ENCODE results near the gene DIDO1.

The DIDO1 gene

DNA sequence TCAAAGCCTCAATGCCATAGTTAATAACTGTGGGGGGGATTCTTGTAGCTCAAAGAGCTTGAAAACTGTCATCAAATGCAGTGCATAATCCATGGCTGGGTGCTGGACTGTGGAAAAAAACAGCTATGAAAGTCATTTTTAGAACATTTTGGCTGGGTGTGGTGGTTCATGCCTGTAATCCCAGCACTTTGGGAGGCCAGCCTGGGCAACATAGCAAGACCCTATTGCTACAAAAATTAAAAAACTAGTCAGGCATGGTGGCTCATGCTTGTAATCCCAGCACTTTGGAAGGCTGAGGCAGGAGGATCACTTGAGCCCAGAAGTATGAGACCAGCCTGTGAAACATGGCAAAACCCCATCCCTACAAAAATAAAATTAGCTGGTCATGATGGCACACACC lies 76.9 kb downstream of the DIDO1 start:
- peak in 1 of 10 donors; percentile 2 for DNase-seq
- intact Hi-C loops (cut with DNase I): loop anchor here (5.0 kb wide), 1 partner anchor 42 kb away; no protein-coding TSS in a partner anchor

DNA sequence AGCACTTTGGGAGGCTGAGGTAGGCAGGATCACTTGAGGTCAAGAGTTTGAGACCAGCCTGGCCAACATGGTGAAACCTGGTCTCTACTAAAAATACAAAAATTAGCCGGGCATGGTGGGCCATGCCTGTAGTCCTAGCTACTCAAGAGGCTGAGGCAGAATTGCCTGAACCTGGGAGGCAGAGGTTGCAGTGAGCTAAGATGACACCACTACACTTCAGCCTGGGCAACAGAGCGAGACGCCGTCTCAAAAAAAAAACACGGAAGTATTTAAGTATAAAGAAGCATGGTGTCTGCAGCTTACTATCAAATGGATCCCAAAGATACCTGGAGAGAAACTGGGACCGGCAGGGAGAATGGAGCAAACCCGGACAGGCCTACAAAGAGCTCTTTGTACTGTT lies 77.4 kb downstream of the DIDO1 start:
- intact Hi-C loops (cut with DNase I): loop anchor here (5.0 kb wide), 1 partner anchor 42 kb away; no protein-coding TSS in a partner anchor
- peak in 2 of 10 donors; percentile 4 to 38 for DNase-seq

DNA sequence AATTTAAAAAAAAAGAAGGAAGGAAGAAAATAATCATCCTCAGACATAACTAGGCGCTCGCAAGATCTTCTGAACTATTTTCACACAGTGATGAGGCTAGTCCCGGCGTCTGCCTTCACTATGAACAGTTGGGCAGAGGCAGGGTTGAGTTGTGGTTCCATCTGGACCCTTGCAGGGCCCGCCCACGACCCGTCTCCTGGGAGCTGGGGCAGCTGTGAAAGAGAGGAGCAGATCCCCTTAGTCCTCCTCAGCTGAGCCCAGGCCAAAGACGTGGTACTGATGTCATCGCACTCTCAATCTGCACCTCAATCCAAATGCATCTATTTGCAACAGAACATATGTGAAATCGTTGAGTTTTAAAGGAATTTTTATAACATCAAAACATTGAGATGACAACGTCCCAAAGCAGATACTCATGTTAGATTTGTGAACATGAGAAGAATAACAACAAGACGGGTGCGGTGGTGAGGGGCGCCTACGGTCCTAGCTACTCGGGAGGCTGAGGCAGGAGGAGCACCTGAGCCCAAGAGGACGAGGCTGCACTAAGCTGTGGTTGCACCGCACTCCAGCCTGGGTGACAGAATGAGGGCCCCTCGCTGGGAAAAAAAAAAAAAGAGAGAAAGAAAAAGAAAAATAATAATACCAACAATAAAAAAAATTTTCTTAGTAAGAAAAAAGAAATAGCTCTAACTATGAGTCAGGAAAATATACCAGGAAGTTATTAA lies 80.0 kb downstream of the DIDO1 start:
- intact Hi-C loops (cut with DNase I): loop anchor here (5.0 kb wide), 1 partner anchor 39 kb away; no protein-coding TSS in a partner anchor
- peak in 8 of 10 donors; percentile 50 to 95 (median 72) for DNase-seq

DNA sequence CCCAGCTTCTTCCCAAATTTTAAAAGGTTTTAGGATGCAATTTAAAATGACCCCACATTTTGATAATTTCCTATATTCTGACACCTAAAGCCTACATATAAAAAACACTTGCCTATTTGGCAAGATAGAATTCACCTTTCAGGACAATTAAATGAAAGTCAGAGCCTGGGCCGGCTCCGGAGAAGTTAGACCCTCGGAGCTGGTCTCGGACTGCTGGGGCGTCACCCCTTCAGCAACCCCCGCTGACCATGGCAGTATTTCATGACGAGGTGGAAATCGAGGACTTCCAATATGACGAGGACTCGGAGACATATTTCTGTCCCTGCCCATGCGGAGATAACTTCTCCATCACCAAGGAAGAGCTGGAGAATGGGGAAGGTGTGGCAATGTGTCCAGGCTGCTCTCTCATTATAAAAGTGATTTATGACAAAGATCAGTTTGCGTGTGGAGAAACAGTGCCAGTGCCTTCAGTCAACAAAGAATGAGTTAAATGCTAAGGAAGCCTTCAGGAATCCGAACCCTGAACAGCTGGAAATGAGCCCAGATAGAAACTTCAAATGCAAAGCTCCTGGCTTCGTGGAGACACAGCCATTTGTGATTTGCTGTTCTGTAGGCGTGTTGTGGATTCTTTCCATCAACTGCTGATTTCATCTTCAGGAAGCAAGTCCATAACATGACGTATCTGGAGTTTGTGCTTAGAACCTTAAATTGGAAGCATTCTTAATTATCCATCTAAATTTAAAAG lies 80.7 kb downstream of the DIDO1 start:
- DNase-seq: peak in 3 of 10 donors; percentile 68 to 73 (median 68)
- intact Hi-C loops (cut with DNase I): loop anchor here (5.0 kb wide), 1 partner anchor 38 kb away; no protein-coding TSS in a partner anchor

DNA sequence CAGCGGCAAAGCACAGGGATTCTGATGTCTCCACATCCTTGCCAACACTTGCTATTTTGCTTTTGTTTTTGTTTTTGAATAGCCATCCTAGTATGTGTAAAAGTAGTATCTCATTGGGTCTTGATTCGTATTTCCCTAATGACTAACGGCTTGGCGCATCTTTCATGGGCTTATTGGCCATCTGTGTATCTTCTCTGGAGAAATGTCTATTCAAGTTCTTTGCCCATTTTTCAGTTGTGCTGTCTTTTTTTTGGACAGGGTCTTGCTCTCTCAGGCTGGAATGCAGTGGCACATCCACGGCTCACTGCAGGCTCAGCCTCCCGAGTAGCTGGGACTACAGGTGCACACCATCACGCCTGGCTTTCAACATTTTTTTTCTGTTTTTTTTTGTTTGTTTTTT lies 82.1 kb downstream of the DIDO1 start:
- DNase-seq: peak in 1 of 10 donors; percentile 18

DNA sequence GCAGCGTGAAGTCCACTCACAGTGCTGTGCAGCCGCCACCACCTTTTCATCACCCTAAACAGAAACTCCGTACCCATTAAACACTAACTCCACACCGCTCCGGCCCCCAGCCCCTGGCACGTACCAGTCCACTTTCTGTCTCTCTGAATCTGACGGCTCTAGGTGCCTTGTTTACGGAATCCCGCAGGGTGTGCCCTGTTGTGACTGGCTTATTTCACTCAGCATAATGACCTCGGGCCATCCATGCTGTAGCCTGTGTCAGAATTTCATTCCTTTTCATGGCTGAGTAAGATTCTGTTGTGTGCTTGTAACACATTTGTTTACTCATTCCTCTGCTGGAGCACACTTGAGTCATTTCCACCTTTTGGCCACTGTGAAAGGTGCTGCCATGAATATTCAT lies 82.6 kb downstream of the DIDO1 start:
- intact Hi-C loops (cut with DNase I): no loop called here
- peak in 4 of 10 donors; percentile 5 to 55 (median 28) for DNase-seq

More for the DNA sequence above, 82.1 kb downstream of the DIDO1 start:
- intact Hi-C loops (cut with DNase I): no loop called here

DNA sequence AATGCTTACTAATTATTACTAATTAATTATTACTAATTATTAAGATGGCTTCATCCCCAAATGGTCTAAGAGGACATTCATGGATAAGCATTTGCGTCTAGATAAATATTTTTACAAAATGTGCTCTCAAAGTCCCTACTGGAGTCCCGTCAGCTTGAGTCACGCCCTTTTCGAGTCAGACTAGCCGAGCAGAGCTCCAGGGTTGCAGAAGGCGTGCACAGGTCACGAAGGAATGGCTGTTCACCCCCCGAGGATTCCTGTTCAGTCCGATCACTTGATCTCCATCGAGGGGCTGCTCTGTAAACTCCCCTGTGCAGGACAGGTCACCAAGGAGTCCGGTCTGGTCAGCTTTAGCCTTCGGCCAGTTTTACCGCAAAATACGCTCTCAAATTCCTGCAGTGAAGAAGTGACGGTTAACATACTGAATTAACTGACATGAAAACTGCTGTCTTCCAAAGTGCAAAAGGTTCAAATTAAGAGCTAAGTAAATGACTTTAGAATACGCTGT lies 84.5 kb downstream of the DIDO1 start:
- DNase-seq: peak in 4 of 10 donors; percentile 7 to 56 (median 12)
- intact Hi-C loops (cut with DNase I): no loop called here

DNA sequence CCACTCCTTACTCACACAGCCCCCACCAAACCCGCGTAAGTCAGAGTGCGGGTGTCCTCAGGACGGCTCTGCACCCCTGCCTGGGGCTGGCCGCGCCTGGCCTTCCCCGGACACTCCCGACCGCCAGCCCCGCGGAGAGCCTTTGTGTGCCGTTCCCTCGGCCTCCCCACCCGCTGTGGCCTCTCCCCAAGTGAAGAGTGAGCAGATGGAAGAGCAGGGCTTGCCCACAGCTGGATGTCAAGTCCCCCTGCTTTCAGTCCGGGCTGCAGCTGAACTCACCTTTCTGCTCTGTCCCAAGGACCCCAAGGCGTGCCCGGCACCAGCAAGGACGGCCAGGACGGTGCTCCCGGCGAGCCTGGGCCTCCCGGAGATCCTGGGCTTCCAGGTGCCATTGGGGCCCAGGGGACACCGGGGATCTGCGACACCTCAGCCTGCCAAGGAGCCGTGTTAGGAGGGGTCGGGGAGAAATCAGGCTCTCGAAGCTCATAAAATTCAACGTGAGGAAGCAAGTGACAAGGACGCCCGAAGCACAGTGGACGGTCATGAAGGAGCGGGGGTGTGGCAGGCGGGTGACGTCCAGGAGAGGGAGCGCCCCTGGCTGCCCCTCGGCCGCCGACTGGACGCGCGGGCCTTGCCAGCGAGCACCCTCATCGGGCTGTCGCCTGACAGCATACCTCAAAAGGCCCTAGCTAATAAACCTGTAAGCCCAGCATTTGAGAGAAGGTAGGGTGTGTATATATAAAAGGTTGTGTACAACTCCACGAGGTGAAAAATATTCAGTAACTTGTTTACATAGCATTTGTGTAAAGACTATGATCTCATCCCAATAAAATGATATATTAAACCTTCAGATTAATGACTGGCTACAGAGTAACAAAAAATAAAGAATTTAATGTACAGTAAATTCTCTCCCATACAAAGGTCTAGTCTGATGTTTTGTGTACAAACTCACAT lies 85.8 kb downstream of the DIDO1 start:
- intact Hi-C loops (cut with DNase I): no loop called here
- DNase-seq: peak in 4 of 10 donors; percentile 18 to 77 (median 56)

DNA sequence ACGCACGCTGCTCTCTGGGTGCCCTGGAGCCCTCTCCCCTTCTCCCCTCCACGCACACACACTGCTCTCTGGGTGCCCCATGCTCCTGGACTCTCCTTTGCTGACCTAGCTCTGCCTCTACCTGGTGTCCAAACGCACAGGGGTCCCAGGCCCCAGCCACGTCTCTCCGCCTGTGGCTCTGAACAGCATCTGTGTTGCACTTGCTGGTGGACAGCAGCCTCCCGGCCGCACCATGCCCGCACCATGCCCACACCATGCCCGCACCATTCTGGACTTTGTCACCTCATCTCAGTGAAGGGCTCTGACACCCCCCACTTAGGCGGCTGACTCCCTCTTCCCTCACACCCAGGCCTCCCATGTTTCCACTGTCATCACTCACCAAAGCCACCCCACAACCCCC lies 86.5 kb downstream of the DIDO1 start:
- intact Hi-C loops (cut with DNase I): no loop called here
- peak in 4 of 10 donors; percentile 17 to 69 (median 51) for DNase-seq

DNA sequence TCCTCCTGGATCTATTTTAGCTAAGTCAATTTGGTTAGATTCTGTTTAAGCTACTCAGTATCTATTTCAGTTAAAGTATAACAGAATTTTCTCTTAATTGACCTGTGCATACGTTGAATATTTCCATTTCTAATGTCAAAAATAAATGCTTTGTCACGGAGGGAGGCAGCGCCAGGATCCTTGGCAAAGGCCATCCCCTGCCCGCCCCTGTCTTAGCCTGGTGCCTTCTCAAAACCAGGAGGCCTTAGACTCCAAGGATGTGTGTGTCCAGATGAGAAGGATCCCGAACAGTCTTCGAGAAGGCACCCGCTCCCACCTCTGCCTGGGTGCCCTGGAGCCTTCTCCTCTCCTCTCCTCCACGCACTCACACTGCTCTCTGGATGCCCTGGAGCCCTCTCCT lies 87.0 kb downstream of the DIDO1 start:
- DNase-seq: peak in 4 of 10 donors; percentile 13 to 67 (median 44)
- intact Hi-C loops (cut with DNase I): no loop called here

DNA sequence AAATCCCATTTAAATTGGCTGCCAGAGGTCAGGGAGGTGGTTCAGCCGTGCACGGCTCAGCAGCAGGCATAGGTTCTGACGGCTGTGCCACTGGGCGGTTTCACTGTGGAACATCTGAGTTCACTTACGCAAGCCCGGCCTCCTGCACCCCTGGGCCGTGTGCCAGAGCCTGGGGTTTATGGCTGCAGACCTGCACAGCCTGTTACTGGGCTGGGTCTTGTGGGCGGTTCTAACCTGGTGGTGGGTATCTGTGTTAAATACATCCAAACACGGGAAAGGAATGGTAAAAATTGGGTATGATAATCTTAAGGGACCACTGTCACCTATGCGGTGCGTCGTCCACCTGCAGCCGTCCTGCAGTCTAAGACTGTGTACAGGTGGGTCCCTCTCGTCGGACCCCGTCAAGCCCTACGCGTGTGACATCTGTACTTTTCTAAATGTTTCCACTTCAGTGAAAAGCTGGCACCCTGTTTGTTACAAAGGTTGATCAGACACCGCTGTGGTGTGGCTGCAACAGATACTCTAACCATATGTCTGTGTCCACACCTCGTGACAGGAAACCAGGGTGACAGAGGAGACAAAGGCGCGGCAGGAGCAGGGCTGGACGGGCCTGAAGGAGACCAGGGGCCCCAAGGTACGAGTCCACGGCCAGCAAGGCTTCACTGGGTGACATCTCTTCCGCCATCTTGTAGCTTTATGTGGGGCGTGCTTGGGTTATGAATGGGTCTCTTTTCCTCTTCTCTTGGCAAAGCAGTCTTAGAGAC lies 88.0 kb downstream of the DIDO1 start:
- intact Hi-C loops (cut with DNase I): no loop called here
- DNase-seq: peak in 4 of 10 donors; percentile 19 to 74 (median 56)

DNA sequence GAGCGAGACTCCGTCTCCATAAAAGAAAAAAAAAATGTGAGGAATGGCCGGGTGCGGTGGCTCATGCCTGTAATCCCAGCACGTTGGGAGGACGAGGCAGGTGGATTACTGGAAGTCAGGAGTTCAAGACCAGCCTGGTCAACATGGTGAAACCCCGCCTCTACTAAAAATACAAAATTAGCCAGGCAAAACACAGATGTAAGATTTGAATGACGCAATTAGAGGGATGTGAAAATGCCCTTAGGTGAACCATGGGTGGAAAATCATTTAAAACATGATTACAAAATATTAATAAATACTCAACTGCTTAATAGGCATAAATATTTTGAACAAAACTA lies 88.5 kb downstream of the DIDO1 start:
- intact Hi-C loops (cut with DNase I): no loop called here
- DNase-seq: peak in 4 of 10 donors; percentile 2 to 67 (median 26)

DNA sequence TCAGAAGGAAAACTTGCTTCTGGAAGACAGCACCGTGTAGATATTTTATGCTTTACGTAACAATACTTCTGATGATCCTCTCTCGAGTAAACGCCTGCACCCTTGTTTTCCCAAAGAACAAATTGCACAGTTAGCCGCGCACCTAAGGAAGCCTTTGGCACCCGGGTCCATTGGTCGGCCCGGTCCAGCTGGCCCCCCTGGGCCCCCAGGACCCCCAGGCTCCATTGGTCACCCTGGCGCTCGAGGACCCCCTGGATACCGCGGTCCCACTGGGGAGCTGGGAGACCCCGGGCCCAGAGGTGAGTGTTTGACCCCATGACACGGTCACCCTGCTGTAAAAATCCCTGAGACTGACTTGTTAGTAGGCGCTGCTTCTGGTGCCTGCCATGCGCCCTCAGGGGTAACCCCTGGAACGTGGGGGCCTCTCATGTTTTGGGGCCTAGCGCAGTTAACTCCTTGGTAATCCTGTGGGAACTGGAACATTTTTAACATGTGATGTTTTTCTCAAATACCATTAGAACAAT lies 89.3 kb downstream of the DIDO1 start:
- DNase-seq: peak in 4 of 10 donors; percentile 5 to 67 (median 53)
- intact Hi-C loops (cut with DNase I): no loop called here

DNA sequence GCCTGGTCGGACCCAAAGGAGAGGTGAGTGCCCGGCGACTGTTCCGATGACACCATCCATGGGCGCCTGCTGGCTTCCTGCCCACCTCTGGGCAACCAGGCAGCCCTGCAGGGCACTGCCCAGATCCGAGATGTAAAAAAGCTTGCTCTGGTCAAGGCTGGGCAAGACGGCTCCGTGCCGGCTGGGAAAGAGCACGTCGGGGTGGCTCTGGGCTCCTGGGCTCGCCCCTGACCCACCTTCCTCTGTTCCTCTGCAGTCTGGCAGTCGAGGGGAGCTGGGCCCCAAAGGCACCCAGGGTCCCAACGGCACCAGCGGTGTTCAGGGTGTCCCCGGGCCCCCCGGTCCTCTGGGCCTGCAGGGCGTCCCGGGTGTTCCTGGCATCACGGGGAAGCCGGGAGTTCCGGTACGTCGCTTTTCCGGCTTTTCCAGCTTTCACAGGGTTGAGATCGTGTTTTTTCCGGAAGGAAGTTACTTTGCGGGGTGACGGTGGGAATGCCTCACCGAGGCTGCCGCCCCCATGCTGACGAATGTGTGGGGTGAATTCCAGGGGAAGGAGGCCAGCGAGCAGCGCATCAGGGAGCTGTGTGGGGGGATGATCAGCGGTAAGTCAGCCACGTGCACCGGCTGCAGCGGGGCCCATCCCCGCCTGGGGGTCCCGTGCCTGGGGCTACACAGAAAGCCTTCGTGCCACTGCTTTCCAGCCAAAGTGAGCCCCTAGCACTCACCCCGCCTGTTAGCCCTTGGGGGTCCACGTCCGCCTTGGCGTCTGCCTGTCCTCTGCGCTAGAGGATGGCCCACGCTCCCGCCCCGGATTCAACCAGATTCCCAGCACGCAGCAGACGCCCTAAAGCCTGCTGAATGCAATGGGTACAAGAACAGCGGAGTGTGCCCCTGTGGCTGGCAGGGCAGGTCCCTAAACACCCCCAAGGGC lies 90.1 kb downstream of the DIDO1 start:
- intact Hi-C loops (cut with DNase I): no loop called here
- DNase-seq: peak in 4 of 10 donors; percentile 27 to 86 (median 81)

DNA sequence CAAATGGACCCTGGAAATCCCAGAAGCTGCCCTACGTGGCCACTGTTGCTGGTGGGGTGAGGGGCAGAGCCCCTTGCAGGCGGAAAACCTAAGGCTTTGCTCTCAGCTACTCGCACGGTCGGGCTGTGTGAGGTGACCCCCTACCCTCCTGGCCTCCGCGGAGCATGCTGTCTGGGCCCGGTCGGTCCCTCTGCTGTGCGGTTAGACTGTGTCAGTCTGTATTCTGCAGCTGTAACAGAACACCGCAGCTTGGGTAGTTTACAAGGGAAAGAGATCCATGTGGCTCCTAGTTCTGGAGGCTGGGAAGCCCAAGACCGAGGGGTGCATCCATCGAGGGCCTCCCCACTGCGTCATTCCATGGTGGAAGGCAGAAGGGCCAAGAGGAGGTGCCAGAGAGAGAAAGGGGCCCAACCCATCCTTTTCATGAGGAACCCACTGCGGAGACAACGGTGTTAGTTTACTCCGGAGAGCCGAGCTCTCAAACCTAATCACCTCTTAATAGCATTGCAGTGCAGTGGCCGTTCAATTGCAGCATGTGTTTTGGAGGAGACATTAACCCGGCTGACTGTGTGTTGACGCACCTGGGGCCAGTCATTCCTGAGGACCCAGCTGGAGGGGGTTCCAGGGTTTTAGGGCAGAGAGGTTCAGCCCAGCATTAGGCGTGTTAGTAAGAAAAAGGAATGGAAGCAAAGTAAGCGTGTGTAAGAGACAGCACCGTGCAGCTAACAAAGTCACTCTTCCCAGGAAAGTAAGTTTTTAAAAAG lies 91.2 kb downstream of the DIDO1 start:
- intact Hi-C loops (cut with DNase I): no loop called here
- peak in 4 of 10 donors; percentile 16 to 55 (median 44) for DNase-seq

DNA sequence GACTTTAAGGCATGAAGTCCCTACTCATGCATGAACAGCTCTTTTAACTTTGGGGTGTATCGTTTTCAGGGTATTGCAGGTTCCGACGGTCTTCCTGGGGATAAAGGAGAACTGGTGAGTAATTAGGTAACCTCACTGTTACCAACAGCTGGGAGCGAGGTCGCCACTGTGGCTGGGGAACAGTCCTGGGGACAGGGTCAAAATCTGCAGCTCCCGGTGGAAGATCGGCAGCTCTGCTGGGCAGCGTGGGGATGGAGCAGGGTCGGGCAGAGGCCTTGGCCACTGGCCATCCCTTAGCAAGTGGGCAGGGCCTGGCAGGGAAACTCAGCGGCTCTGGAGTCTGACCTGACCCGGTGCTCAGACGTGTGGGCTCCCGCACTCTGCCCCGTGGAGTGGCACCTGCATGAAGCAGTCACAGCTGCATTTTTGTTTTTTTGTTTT lies 93.3 kb downstream of the DIDO1 start:
- peak in 2 of 10 donors; percentile 14 to 67 for DNase-seq
- intact Hi-C loops (cut with DNase I): no loop called here

Measured in posterior cingulate gyrus (tissue), 11 donors.